Breast epithelium (tissue), 3 donors: ENCODE results near the gene BACE2.

Source experiments
- CTCF ChIP-seq, 3 donors: fragments of 450-650 bp; IDR thresholded peaks; one replicate each; pipeline ENCODE4 v1.5.1; 2016 to 2017; ENCODE audit warnings: antibody characterized with exemption in 3 of 3, mild to moderate bottlenecking in 3 of 3, moderate library complexity in 3 of 3
- POLR2AphosphoS5 ChIP-seq, 3 donors: sonication (generic); formaldehyde crosslinking; IDR thresholded peaks; one replicate each; pipeline ENCODE4 v1.6.1; 2017; ENCODE audit warnings: antibody characterized with exemption in 3 of 3

DNA sequence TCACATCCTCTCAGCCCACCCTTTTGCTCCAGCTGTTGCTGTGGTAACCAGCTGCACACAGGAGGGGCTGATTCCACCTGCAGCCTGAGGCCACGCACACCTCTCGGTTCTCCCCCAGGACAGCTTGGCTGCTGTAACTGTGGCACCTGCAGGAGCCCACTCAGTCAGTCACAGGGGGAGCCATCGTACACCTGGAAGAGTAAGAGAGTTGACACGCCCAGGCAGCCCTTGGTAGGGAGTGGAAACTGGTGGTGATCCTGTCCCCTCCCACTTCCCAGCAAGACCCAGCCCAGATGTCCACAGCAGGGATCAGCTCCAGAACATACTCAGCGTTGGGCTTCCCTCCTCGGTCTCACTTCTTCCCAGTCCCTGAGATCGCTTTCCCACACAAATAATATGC is 32.2 kb upstream of the BACE2 start:
- no peak for TF ChIP-seq POLR2AphosphoS5 (IDR thresholded peaks at IDR 0.05)
- TF ChIP-seq CTCF (IDR thresholded peaks at IDR 0.05) = no peak
